ENCODE results near the gene FOXC1.

The FOXC1 gene

DNA sequence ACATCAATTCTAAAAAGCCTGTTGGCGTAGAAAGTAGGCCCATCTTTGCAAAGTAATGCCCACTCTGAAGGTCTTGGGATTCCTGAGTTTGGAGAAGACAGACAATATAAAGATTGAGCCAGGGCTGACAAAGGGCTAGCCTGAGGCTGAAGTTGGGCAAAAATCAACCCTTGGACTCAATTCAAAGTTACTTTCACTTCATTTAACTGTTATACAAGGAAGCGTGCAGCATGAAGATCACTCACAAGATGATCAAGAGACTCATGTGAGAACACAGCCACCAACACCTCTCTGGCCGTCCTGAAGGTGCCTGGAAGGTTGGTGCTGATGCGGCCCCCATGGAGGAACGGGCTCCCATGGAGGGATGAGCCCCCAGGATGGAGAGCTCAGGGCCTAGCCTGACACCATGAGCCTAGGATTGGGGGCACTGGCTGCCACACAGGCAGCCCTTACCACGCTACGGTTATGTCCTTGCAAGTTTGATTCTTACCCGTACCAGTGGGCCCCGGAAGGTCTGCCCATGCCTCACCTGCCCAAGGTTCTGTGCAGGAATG lies 26.6 kb downstream of the FOXC1 start:
- TF ChIP-seq, protein P1, sequence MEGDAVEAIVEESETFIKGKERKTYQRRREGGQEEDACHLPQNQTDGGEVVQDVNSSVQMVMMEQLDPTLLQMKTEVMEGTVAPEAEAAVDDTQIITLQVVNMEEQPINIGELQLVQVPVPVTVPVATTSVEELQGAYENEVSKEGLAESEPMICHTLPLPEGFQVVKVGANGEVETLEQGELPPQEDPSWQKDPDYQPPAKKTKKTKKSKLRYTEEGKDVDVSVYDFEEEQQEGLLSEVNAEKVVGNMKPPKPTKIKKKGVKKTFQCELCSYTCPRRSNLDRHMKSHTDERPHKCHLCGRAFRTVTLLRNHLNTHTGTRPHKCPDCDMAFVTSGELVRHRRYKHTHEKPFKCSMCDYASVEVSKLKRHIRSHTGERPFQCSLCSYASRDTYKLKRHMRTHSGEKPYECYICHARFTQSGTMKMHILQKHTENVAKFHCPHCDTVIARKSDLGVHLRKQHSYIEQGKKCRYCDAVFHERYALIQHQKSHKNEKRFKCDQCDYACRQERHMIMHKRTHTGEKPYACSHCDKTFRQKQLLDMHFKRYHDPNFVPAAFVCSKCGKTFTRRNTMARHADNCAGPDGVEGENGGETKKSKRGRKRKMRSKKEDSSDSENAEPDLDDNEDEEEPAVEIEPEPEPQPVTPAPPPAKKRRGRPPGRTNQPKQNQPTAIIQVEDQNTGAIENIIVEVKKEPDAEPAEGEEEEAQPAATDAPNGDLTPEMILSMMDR (IDR thresholded peaks at IDR 0.05; ENCODE audit: low read length, missing control alignments): no peak

DNA sequence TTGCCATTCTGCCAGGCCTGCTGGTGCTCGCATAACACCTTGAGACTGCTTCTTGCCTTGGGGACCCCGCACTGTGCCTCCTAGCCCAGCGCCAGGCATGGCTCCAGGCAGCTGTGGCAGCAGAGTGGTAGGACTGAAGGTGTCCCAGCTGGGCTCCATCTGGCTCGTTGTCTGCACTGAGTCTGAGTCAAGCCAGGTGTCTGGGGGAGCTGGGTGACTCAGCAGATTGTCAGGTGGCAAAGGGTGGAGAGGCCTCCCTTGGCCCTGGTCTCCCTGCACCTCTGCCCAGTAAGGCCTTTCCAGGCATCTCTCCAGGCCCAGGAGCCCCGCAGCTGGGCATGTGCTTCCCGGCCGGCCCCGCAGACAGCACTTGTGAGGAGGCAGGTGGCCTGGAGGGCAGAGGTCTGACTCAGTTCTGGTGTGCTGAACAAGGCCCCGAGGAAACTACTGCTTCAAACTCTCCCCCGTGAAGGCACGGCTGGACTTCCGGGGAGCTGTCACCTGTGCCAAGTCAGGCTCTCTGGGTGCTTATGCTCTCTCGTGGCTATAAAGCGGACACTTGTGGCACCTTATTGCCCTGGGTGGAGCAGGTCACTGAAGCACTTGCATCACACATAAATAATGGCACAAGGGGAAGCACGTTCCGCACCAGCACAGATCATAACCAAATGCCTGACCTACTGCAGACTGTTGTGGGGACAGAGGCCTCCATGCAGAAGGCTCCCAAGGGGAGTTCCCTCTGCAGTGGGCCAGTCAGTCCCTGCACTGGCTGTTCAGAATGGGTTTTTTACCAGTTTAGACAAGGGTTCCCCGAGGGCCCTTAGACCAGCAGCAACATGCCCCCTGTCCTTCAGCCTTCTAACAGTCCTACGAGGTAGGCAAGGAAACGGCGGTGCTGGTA lies 27.5 kb downstream of the FOXC1 start:
- no peak for DNase-seq (ENCODE audit: low read depth)
- TF ChIP-seq, protein P1 (IDR thresholded peaks at IDR 0.05; ENCODE audit: low read length, missing control alignments): no peak
- no peak overlapping the region for H3K4me3 ChIP-seq (replicated peaks; ENCODE audit: low read depth, low read length)

More for the DNA sequence above, 26.6 kb downstream of the FOXC1 start:
- DNase-seq (ENCODE audit: low read depth): no peak
- H3K4me3 ChIP-seq (replicated peaks; ENCODE audit: low read depth, low read length): no peak overlapping the region

DNA sequence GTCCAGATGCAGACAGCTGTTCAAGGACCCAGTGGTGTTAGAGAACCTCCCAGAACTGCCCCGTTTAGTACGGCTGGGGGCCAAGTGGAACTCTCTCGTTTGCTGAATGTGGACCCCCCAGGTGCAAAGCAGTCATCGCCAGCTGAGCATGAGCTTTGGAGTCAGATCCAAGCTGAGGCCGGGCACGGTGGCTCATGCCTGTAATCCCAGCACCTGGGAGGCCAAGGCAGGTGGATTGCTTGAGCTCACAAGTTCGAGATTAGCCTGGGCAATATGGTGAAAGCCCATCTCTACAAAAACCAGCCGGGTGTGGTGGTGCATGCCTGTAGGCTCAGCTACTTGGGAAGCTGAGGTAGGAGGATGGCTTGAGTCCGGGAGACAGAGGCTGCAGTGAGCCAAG lies 29.7 kb downstream of the FOXC1 start:
- no peak overlapping the region for H3K4me3 ChIP-seq (replicated peaks; ENCODE audit: low read depth, low read length)
- no peak for DNase-seq (ENCODE audit: low read depth)
- TF ChIP-seq, protein P1 (IDR thresholded peaks at IDR 0.05; ENCODE audit: low read length, missing control alignments): no peak

DNA sequence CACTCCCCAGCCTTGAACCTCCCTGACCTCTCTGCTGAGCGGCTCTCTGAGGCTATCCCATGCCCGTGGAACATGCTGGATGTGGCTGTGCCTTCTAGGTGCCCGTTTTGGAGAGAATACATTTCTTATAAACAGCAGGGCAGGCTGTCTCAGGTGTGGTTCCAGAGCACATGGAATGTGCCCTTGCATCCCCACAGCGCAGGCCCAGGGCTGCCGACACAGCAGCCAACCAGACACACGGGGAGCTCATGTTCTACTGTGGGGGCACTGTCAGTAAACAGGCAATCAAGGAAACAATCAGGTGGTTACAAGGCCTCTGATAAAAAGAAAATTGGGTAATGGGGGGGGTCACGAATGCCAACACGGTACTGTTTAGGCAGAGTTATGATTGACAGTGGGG lies 30.8 kb downstream of the FOXC1 start:
- TF ChIP-seq, protein P1 (IDR thresholded peaks at IDR 0.05; ENCODE audit: low read length, missing control alignments): no peak
- no peak for DNase-seq (ENCODE audit: low read depth)
- no peak overlapping the region for H3K4me3 ChIP-seq (replicated peaks; ENCODE audit: low read depth, low read length)

DNA sequence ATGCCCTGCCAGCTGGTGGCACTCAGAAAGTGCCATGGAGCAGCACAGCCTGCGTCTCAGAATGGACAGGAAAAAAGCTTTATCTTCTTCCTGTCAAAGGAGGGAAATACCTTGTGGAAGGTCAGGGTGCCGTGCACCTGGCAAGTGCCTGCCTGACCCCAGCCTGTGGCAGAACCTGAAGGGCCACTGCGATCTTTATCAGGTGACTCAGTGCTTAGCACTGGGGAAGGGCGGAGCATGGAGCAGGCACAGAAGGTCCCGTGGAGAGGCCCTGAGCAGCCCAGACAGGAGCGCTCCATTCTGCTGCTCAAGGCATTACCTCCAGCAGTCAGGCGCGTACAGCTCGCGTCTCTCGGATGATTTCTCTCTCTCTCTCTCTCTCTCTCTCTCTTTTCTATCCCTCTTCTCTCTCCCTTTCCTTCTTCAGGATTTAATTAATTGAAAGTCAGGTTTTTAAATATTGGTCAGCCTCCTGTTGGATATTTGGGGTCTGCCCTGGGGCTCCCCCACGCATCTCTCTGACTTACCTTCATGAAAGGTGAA lies 31.7 kb downstream of the FOXC1 start:
- TF ChIP-seq, protein P1 (IDR thresholded peaks at IDR 0.05; ENCODE audit: low read length, missing control alignments): no peak
- DNase-seq (ENCODE audit: low read depth): no peak
- H3K4me3 ChIP-seq (replicated peaks; ENCODE audit: low read depth, low read length): no peak overlapping the region

DNA sequence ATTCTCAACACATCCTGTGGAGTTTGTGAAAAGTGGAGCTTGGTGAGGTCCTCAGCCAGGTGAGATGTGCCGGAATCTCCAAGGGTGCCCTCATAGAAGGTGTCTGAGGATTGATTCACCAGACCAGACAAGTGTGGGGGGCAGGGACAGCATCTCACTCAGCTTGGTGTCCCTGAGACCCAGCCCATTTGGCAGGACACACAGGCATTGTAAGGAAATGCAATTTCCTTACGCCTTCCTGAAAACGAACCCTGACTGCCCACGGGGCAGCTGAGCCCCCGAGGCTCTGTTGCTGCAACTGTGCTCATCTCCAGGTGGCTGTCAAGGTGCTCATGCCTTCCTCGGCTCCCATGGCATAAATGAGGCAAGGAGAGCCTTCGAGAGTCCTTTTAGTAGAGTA lies 33.4 kb downstream of the FOXC1 start:
- no peak for DNase-seq (ENCODE audit: low read depth)
- TF ChIP-seq, protein P1 (IDR thresholded peaks at IDR 0.05; ENCODE audit: low read length, missing control alignments): no peak

More for the DNA sequence above, 33.4 kb downstream of the FOXC1 start:
- H3K4me3 ChIP-seq (replicated peaks; ENCODE audit: low read depth, low read length): no peak overlapping the region
